Tibial nerve (tissue), 4 donors: Measurements from ENCODE around the gene VWA7. TPM values are rescaled to one million over a fixed set of nuclear protein-coding genes. Genes with fewer than 3 reads are reported as not detected.
"Not testable (repeated sequence)": the region's sequence is repeated elsewhere in the genome, so short reads cannot be mapped to it uniquely, and the experiment has no call there.

ENCODE experiments used
- DNase-seq, 2 donors: peaks; one replicate each; pipeline ENCODE4 v3.0.0-alpha.2; 2019; ENCODE audit warnings: low spot score in 2 of 2
- H3K27ac ChIP-seq, 4 donors: fragments of 200-600 bp; sonication (generic) in 3 of 4; one replicate each; pipeline ENCODE4 v1.5.1; 2017 to 2019; ENCODE audit warnings: mild to moderate bottlenecking in 1 of 4
- H3K27me3 ChIP-seq, 2 donors: fragments of 200-600 bp; sonication (generic) in 1 of 2; one replicate each; pipeline versions ENCODE4 v1.5.1 to v1.6.0; 2017 to 2019
- H3K36me3 ChIP-seq, 3 donors: fragments of 200-600 bp; sonication (generic); one replicate each; pipeline ENCODE4 v1.5.1; 2018 to 2019
- H3K4me1 ChIP-seq, 4 donors: fragments of 200-600 bp; sonication (generic) in 3 of 4; one replicate each; pipeline ENCODE4 v1.5.1; 2017 to 2019
- H3K4me3 ChIP-seq, 4 donors: fragments of 200-600 bp; sonication (generic) in 3 of 4; one replicate each; pipeline ENCODE4 v1.5.1; 2017 to 2019; ENCODE audit warnings: mild to moderate bottlenecking in 1 of 4, moderate library complexity in 1 of 4
- H3K9me3 ChIP-seq, 4 donors: fragments of 200-600 bp; sonication (generic) in 3 of 4; one replicate each; pipeline ENCODE4 v1.5.1; 2017 to 2019
- EP300 ChIP-seq, 2 donors: sonication (generic); formaldehyde crosslinking; IDR thresholded peaks; one replicate each; pipeline ENCODE4 v1.6.1; 2017; ENCODE audit warnings: antibody characterized with exemption in 2 of 2, mild to moderate bottlenecking in 1 of 2
- POLR2A ChIP-seq, 2 donors: fragments of 450-650 bp; IDR thresholded peaks; one replicate each; pipeline ENCODE4 v1.6.1; 2017; ENCODE audit warnings: antibody characterized with exemption in 2 of 2, mild to moderate bottlenecking in 2 of 2, moderate library complexity in 2 of 2
- WGBS, 2 donors: methylation state at CpG; one replicate each; pipeline ENCODE4 v1.1.5; 2018; 5-methylcytosine and 5-hydroxymethylcytosine counted together
- total RNA-seq, 4 donors: library from RNA; depleted of rRNA; stranded (reverse); fragments of >200 nt; gene quantifications; one replicate each; pipeline ENCODE4 v1.1.0, GENCODE V29; 2016
- TF ChIP-seq, protein P1 (sequence below), 5 experiments: fragments of 200-600 bp in 3 of 5; fragments of 450-650 bp in 2 of 5; sonication (generic) in 3 of 5; IDR thresholded peaks; one replicate each; pipeline ENCODE4 v1.5.1; 2016 to 2019; ENCODE audit warnings: antibody characterized with exemption in 5 of 5, mild to moderate bottlenecking in 3 of 5, moderate library complexity in 2 of 5

VWA7 gene
- total RNA-seq, 4 donors from 2014 or later = 0.21 to 0.66 (median 0.35) TPM

DNA sequence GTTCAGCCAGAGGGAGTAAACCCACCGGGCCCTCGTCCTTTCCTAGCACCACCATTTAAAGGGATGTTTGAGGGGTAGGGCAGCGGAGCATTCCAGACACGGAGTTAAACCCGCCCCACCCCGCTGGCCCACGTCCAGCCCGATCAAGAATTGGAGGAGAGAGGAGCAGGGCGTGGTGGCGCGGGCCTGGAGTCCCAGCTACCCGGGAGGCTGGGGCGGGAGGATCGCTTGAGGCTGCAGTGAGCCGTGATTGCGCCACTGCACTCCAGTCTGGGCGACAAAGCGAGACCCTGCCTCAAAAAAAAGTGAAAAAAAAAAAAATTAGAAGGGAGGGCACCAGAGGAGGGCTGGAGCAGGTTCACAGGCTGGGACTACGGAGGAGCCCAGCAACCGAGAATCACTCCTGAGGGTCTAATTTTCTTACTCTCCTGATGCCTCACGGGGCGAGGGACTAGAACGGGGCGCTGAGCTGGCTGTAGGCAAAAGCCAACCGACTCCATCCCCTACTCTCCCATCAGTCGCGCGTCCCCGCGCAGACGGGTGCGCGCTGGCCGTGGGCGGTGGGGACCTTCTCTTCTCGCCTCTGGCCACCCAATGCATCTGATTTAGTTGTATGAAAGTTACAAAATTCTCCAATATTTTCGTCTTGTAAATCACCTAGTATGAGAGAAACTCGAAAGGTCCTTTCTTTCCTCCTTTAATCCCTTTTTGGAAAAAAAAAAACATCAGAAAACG, 44.3 kb upstream of the VWA7 start:
- DNase-seq = peak in 1 of 2 donors; percentile 46
- Histone ChIP-seq H3K27ac (peak overlapping the region; percentile 90 to 100 (median 99)), H3K4me3 (peak overlapping the region; percentile 33 to 67 (median 54)), H3K4me1 (peaks cover 0 to 82% (median 50%) of the 10 kb centered on the region in 4 donors), H3K36me3 (no peaks in the 10 kb centered on the region), H3K27me3 (no peaks in the 10 kb centered on the region), H3K9me3 (no peaks in the 10 kb centered on the region)
- TF ChIP-seq, protein P1, sequence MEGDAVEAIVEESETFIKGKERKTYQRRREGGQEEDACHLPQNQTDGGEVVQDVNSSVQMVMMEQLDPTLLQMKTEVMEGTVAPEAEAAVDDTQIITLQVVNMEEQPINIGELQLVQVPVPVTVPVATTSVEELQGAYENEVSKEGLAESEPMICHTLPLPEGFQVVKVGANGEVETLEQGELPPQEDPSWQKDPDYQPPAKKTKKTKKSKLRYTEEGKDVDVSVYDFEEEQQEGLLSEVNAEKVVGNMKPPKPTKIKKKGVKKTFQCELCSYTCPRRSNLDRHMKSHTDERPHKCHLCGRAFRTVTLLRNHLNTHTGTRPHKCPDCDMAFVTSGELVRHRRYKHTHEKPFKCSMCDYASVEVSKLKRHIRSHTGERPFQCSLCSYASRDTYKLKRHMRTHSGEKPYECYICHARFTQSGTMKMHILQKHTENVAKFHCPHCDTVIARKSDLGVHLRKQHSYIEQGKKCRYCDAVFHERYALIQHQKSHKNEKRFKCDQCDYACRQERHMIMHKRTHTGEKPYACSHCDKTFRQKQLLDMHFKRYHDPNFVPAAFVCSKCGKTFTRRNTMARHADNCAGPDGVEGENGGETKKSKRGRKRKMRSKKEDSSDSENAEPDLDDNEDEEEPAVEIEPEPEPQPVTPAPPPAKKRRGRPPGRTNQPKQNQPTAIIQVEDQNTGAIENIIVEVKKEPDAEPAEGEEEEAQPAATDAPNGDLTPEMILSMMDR (IDR thresholded peaks at IDR 0.05) = no peak
- TF ChIP-seq POLR2A (IDR thresholded peaks at IDR 0.05) = peak; percentile 33 to 66
- WGBS, 2 donors = 3 to 7% methylated on average over 39 of the region's 39 CpGs

DNA sequence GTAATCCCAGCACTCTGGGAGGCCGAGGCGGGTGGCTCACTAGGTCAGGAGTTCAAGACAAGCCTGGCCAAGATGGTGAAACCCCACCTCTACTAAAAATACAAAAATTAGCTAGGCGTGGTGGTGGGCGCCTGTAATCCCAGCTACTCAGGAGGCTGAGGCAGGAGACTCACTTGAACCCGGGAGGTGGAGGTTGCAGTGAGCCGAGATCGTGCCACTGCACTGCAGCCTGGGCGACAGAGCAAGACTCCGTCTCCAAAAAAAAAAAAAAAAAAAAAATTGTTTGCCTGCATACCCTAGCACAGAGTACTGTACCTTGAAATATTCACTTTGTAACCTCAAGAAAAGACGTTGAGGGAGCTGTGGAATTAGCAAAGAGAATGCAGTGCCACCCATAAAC, 43.3 kb upstream of the VWA7 start:
- H3K27me3 ChIP-seq, DNase-seq, H3K36me3 ChIP-seq, H3K4me3 ChIP-seq, H3K9me3 ChIP-seq: not testable (repeated sequence)
- H3K4me1 ChIP-seq = peaks cover 0 to 71% (median 39%) of the 10 kb centered on the region in 4 donors
- peak overlapping the region in 2 of 4 donors; percentile 99 to 100 for H3K27ac ChIP-seq
- 90 to 91% methylated on average over 10 of the region's 10 CpGs for WGBS, 2 donors

DNA sequence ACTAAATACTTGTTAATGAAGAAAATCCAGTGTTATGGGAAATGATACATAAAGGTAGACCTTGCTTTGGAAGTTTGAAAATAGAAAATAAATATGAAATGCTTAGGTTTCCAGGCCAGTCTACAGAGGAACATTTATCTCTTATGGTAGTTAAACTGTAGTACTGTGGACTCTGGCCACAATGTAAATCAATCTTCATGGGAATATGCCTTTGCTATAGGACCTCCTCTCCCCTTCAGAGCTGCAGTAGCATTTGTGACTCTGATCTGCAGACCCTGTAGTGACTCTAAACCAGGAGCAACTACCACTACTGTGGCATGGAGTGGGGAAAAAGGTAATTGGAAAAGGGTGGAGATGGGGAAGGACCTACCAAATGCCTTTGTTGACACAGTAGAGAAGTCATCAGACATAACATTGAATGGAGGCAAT, 42.8 kb upstream of the VWA7 start:
- TF ChIP-seq POLR2A (IDR thresholded peaks at IDR 0.05) (no peak), EP300 (IDR thresholded peaks at IDR 0.05) (no peak)
- TF ChIP-seq, protein P1 (IDR thresholded peaks at IDR 0.05) = no peak
- H3K4me3 ChIP-seq = no peak overlapping the region
- no peak for DNase-seq
- H3K27ac ChIP-seq = peak overlapping the region in 3 of 4 donors; percentile 15 to 99 (median 77)
- no peaks in the 10 kb centered on the region for H3K27me3 ChIP-seq
- H3K36me3 ChIP-seq = no peaks in the 10 kb centered on the region
- peaks cover 0 to 68% (median 37%) of the 10 kb centered on the region in 4 donors for H3K4me1 ChIP-seq
- no peaks in the 10 kb centered on the region for H3K9me3 ChIP-seq

DNA sequence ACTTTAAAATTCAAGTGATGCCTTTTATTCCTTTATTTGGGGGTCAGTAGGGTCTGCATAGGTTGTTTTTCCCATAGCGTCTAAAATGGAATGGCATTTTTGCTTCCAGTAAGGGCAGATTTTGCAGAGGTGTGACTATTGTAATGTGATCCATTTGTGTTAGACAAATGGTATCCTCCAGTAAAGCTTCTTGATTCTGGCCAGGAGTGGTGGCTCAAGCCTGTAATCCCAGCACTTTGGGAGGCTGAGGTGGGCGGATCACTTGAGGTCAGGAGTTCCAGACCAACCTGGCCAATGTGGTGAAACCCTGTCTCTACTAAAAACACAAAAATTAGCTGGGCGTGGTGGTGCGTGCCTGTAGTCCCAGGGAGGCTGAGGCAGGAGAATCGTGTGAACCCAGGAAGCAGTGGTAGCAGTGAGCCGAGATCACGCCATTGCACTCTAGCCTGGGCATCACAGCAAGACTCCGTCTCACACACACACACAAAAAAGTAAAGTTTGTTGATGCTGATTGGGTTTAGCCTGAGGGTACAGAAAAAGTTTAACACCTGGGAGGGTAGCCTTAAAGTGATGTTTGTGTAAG, 40.9 kb upstream of the VWA7 start:
- H3K27me3 ChIP-seq, H3K36me3 ChIP-seq, DNase-seq, H3K9me3 ChIP-seq: not testable (repeated sequence)
- peak overlapping the region; percentile 70 to 99 (median 78) for H3K27ac ChIP-seq
- TF ChIP-seq EP300 (IDR thresholded peaks at IDR 0.05) = peak in 1 of 2 donors; percentile 61
- H3K4me3 ChIP-seq = peak overlapping the region; percentile 14 to 54 (median 38)
- WGBS, 2 donors = 52 to 54% methylated on average over 8 of the region's 8 CpGs
- H3K4me1 ChIP-seq = peaks cover 0 to 62% (median 44%) of the 10 kb centered on the region in 4 donors

DNA sequence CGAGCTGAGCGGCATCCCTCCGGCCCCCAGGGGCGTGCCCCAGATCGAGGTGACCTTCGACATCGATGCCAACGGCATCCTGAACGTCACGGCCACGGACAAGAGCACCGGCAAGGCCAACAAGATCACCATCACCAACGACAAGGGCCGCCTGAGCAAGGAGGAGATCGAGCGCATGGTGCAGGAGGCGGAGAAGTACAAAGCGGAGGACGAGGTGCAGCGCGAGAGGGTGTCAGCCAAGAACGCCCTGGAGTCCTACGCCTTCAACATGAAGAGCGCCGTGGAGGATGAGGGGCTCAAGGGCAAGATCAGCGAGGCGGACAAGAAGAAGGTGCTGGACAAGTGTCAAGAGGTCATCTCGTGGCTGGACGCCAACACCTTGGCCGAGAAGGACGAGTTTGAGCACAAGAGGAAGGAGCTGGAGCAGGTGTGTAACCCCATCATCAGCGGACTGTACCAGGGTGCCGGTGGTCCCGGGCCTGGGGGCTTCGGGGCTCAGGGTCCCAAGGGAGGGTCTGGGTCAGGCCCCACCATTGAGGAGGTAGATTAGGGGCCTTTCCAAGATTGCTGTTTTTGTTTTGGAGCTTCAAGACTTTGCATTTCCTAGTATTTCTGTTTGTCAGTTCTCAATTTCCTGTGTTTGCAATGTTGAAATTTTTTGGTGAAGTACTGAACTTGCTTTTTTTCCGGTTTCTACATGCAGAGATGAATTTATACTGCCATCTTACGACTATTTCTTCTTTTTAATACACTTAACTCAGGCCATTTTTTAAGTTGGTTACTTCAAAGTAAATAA, 40.2 kb upstream of the VWA7 start:
- TF ChIP-seq EP300 (IDR thresholded peaks at IDR 0.05) (peak in 1 of 2 donors; percentile 71), POLR2A (IDR thresholded peaks at IDR 0.05) (peak in 1 of 2 donors; percentile 49)
- H3K9me3 ChIP-seq, H3K36me3 ChIP-seq, DNase-seq, H3K27me3 ChIP-seq: not testable (repeated sequence)
- Histone ChIP-seq H3K27ac (peak overlapping the region; percentile 70 to 99 (median 78)), H3K4me3 (peak overlapping the region; percentile 14 to 54 (median 38)), H3K4me1 (peaks cover 0 to 57% (median 43%) of the 10 kb centered on the region in 4 donors)
- WGBS, 2 donors = 33 to 71% methylated on average over 12 to 15 of the region's 37 CpGs

DNA sequence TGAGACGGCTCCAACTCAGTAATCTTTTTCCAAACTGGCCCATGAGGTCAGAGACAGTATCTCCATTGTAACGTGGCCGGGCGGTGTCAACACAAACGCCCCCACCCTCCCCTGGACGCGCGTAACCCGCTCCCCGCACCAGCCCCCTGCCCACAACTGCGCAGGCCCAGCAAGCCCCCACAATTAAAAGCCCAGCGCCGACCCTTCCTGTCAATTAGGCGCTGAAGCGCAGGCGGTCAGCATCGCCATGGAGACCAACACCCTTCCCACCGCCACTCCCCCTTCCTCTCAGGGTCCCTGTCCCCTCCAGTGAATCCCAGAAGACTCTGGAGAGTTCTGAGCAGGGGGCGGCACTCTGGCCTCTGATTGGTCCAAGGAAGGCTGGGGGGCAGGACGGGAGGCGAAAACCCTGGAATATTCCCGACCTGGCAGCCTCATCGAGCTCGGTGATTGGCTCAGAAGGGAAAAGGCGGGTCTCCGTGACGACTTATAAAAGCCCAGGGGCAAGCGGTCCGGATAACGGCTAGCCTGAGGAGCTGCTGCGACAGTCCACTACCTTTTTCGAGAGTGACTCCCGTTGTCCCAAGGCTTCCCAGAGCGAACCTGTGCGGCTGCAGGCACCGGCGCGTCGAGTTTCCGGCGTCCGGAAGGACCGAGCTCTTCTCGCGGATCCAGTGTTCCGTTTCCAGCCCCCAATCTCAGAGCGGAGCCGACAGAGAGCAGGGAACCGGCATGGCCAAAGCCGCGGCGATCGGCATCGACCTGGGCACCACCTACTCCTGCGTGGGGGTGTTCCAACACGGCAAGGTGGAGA, 38.1 kb upstream of the VWA7 start, which contains the start of the genes HSPA1A and HSPA1L:
HSPA1A (plus strand) TSS at position 519 of the 814 bp plus-strand sequence; CDS start at position 733, 214 bp downstream.
HSPA1L (minus strand) TSS at position 259 of the 814 bp plus-strand sequence. CDS start 3,311 bp downstream, outside the sequence.
- Histone ChIP-seq H3K4me1 (peaks cover 0 to 42% (median 35%) of the 10 kb centered on the region in 4 donors), H3K9me3 (no peaks in the 10 kb centered on the region), H3K4me3 (peak within 1 kb of the TSS; percentile 57 to 71 (median 61)), H3K27ac (peak within 1 kb of the TSS; percentile 96 to 100 (median 98)), H3K27me3 (no peaks in the 10 kb centered on the region), H3K36me3 (peaks cover 0 to 17% (median 0%) of the 10 kb centered on the region in 3 donors)
- WGBS, 2 donors = 0 to 2% methylated on average over 13 to 54 of the region's 56 CpGs
- DNase-seq = peak; percentile 89 to 94
- TF ChIP-seq EP300 (IDR thresholded peaks at IDR 0.05) (peak; percentile 72 to 100), POLR2A (IDR thresholded peaks at IDR 0.05) (peak; percentile 100)
- TF ChIP-seq, protein P1 (IDR thresholded peaks at IDR 0.05) = peak in 2 of 5 experiments; percentile 42 to 51
